NCI-H2171 (cell line): ENCODE measurements around the gene PJA1.

Experiments
- DNase-seq: peaks from one replicate; lab custom pipeline; 2025; lab: John Stamatoyannopoulos, UW

Gene PJA1

GRCh38 chrX:69163936-69164741, 1.1 kb downstream of the PJA1 start:
- no peak for DNase-seq

GRCh38 chrX:69162361-69162865, 2.8 kb downstream of the PJA1 start:
- no peak for DNase-seq

GRCh38 chrX:69161786-69162349, 3.4 kb downstream of the PJA1 start:
- no peak for DNase-seq

GRCh38 chrX:69161371-69161770, 3.9 kb downstream of the PJA1 start:
- no peak for DNase-seq

- peak; percentile 33 for DNase-seq
Observed at GRCh38 chrX:69158166-69158980, 6.9 kb downstream of the PJA1 start.

- DNase-seq, result no peak
Observed at GRCh38 chrX:69156638-69157037, 8.6 kb downstream of the PJA1 start.

GRCh38 chrX:69155786-69156520, 9.3 kb downstream of the PJA1 start:
- no peak for DNase-seq

- no peak for DNase-seq
Observed at GRCh38 chrX:69154051-69154450, 11.2 kb downstream of the PJA1 start.

GRCh38 chrX:69153060-69153730, 12.1 kb downstream of the PJA1 start:
- no peak for DNase-seq

GRCh38 chrX:69152417-69152841, 12.8 kb downstream of the PJA1 start:
- no peak for DNase-seq

GRCh38 chrX:69151866-69152284, 13.4 kb downstream of the PJA1 start:
- DNase-seq, result no peak

GRCh38 chrX:69150281-69150960, 14.8 kb downstream of the PJA1 start:
- no peak for DNase-seq

- no peak for DNase-seq
Observed at GRCh38 chrX:69149466-69150280, 15.6 kb downstream of the PJA1 start.

- DNase-seq, result no peak
Observed at GRCh38 chrX:69148946-69149345, 16.3 kb downstream of the PJA1 start.

- DNase-seq, result no peak
Observed at GRCh38 chrX:69146739-69147138, 18.5 kb downstream of the PJA1 start.

GRCh38 chrX:69145714-69146113, 19.5 kb downstream of the PJA1 start:
- DNase-seq, result no peak

GRCh38 chrX:69144838-69145680, 20.2 kb downstream of the PJA1 start:
- DNase-seq, result no peak

GRCh38 chrX:69143530-69143929, 21.7 kb downstream of the PJA1 start:
- DNase-seq, result no peak
